GM21529 (cell line): ENCODE results near the gene ACVRL1.

Experiments
- ATAC-seq: cut with Tn5 transposase; IDR thresholded peaks from one replicate; pipeline ENCODE4 v1.9.1; 2021; ENCODE audit not compliant: unreplicated experiment

Gene ACVRL1

DNA sequence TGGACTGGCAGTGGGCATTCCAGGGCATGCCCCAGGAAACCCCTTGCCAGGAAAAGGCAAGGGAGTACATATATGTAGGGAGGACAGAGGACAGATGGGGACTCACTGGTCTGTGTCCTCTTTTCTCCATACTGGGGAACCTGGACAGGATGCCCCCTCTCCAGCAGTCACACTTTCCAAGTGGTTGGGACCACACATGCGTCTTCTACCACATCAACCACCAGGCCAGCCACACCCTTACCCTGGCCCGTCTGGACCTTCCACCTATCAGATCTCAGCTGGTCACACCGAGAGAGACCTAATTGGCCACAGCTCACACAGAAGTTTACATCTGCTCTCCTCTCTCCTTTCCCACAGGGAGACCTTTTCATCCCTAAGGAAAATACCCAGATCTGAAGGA is 11.1 kb upstream of the ACVRL1 start:
- no peak for ATAC-seq

DNA sequence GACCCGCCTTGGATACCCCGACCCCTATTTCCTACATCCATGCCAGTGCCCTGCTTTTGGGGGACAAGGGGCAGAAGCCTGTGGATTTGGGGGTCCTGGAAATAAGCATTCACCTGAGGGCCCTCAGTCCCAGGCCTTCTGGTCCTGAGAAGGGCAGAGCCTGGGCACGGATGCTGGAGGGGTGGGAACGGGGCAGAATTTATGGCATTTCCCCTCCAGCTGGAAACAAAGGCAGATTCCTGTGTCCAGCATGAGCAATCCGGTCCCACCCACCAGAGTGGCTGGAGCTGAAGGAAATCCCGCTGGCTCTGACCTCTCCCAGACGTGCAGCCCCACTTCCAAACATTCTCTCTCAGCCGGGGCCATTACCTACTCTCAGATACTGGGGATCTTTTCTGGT is 10.1 kb upstream of the ACVRL1 start:
- no peak for ATAC-seq

- no peak for ATAC-seq
These were observed 8.8 kb upstream of the ACVRL1 start for GRCh38 chr12:51898506-51898905.

DNA sequence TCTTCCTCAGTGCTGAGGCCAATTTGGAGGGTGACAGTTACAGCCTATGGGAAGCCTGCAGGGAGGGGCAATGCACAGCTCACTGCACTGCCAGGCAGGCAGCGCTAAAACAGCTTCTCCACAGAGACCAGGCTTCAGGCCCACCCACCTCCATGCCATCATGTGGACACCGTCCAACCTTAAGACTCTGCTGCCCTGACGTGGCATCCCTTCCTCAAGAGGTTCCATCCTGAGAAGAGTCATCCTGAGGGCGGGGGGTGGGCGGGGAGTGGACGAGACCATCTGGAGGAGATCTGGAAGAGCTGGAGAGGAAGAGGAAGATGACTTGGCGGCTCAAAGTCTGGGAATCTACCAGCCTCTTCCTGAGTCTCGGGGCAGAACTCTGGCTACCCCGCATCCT is 8.4 kb upstream of the ACVRL1 start:
- no peak for ATAC-seq

DNA sequence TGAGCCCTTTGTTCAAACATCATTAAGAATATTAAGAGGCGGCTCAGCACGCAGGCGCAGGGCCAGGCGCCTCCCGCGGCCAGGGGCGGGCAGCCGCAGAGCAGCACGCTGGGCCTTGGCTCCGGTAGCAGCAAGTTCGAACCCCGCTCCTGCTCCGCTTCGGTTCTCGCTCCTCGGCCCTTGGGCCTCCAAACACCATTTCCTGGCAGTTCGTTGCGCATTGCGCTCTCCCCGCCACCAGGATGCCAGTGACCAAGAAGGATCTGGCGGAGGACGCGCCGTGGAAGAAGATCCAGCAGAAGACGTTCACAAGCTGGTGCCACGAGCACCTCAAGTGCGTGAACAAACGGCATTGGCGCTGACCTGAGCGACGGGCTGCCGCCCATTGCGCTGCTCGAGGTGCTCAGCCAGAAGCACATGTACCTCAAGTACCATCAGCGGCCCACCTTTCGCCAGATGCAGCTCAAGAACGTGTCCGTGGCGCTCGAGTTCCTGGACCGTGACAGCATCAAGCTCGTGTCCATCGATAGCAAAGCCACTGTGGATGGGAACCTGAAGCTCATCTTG is 6.9 kb upstream of the ACVRL1 start:
- no peak for ATAC-seq

DNA sequence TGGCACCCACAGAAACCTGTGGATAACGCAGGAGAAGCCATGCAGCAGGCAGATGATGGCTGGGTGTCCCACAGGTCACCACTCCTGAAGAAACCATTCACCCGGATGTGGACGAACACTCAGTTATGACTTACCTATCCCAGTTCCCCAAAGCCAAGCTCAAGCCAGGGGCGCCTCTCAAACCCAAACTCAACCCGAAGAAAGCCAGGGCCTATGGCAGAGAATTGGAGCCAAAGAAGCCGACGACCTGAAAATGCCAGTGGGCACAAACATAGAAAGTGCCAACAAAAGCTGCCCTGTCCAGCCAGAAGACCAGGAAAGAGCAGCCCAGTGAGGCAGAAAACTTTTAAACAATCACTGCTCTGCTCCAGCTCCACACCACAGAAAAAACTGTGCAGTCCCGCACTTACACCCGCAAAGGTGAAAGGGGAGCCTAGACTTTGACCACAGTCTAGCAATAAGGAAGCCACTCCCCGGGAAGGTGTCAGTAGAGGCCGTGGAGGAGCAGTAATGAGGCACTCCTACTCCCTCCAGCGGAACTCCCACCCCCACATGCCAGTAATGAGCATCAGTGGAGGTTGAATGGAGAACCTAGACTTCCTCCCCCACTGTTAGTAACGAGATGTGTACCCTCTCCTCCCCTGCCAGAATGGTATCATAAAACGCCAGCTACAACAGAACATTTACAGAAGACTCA is 6.0 kb upstream of the ACVRL1 start:
- no peak for ATAC-seq

- ATAC-seq, result no peak
These were observed 5.4 kb upstream of the ACVRL1 start for GRCh38 chr12:51901881-51902280.

GRCh38 chr12:51904951-51905470 is 2.3 kb upstream of the ACVRL1 start:
- no peak for ATAC-seq

DNA sequence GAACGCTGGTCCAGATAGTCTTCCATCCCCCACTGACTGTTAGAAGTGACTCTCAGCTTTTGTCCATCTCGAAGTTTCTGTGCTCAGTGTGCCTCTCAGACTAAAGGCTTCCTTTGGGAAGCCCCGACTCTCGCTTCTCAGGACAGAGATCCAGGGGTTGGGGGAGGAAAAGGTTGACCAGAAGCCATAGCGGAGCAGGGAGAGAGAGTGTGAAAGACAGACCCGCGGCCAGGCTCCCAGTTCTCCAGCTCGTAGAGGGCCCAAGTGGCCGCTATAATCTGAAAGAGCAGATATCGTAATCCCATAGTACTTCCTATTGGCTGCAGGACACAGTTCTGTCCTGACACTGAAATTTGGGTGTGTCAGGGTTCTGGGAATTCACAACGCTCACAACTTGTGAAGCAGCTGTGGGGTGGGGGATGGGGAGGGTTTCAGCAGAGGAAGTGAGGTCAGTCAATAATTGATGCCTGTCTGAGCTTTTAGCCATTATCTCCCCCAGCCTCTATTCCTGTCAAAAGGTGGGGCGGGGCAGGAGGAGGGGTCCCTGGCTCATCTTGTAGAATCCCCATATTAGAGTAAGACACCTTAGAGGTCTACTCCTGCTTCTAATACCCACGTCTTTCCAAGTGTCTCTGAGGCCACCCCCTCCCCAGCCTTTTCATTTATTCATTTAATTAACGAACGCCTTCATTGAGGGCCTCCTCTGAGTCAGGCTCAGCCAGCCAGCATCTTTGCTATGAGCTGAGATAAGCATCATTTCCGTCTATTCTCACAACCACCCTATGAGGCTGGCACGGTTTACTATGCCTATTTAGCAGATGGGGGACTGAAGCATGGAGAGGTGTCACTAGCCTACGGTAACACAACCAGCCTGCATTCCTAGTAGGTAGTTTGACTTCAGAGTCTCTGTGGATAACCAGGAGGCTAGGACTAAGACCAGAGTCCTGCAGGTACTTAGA is 1.6 kb upstream of the ACVRL1 start:
- ATAC-seq, result no peak

- no peak for ATAC-seq
These were observed 748 bp upstream of the ACVRL1 start for GRCh38 chr12:51906430-51907082.

DNA sequence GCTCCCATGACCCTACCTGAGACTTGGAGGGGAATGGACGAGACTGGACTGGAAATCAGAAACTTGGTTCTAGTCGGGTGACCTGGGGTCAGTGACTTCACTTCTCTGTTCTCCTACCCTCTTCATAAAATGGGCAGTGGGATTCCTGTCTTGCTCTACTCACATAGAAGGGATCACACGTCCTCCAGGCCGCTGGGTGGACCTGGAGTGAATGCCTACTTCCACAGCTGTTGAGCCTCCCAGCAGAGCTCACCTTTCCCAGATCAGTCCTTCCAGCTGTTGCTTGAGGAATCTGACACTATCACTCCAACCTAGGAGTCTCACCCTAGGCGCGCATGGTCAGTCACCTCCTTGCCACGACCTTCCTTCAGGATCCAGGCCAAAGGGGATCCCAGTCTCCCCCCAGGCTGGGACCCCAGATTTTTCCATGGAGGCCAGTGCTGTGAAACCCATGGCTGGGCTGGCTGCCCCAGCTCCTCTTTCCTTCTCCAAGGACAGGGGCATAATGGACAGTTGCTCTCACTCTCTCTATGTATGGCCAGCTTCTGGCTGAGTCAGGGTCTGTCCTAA is 637 bp downstream of the ACVRL1 start:
- no peak for ATAC-seq

GRCh38 chr12:51908876-51909592 is 1.7 kb downstream of the ACVRL1 start:
- ATAC-seq, result no peak

- no peak for ATAC-seq
These were observed 2.9 kb downstream of the ACVRL1 start for GRCh38 chr12:51910168-51910567.

GRCh38 chr12:51910691-51911090 is 3.4 kb downstream of the ACVRL1 start:
- ATAC-seq, result no peak

DNA sequence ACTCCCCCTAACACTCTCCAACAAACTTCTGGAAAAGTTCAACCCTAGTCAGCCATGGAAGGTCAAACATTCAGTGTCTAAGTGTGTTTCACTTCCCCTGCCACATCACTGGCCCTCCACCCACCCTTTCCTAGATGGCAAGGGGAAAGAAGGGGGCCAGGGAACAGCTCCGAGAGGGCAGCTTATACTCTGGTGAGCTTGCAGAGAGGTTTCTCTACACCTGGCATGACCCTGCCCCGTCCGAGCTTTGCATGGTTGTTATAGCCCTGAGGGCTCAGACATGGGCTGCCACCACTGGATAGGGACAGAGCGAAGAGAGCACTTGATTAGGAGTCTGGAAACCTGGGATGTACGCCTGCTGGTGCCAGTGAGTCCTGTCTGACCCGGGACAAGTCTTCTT is 4.0 kb downstream of the ACVRL1 start:
- no peak for ATAC-seq

GRCh38 chr12:51911788-51912711 is 4.7 kb downstream of the ACVRL1 start:
- no peak for ATAC-seq

- no peak for ATAC-seq
These were observed 6.0 kb downstream of the ACVRL1 start for GRCh38 chr12:51913071-51914033.
